Activated CD4-positive, alpha-beta T cell treated with anti-CD3 and anti-CD28 coated beads for 36 hours (primary cell): Measurements from ENCODE around the gene DSP. TPM values are rescaled to one million over a fixed set of nuclear protein-coding genes. Genes with fewer than 3 reads are reported as not detected.

Experiments
- ATAC-seq: fragments of 200-7000 bp; cut with Tn5 transposase; one replicate; pipeline ENCODE4 v1.10.0; 2021; ENCODE audit warnings: mild to moderate bottlenecking, moderate library complexity
- CTCF ChIA-PET: fragments of 350-600 bp; sonication (Branson Sonifier 250); formaldehyde crosslinking; loops from one replicate; lab custom pipeline; 2021; ENCODE audit warnings: antibody characterized with exemption; lab: Charles Lee
- POLR2A ChIA-PET: fragments of 350-600 bp; sonication (Branson Sonifier 250); formaldehyde crosslinking; loops from one replicate; lab custom pipeline; 2021; ENCODE audit warnings: antibody characterized with exemption, inconsistent platforms; lab: Charles Lee
- DNase-seq: peaks from one replicate; pipeline ENCODE4 v3.0.0-alpha.2; 2020
- H3K27ac Mint-ChIP-seq: one replicate; pipeline ENCODE4 v1.8.0; 2021; ENCODE audit warnings: mixed read lengths
- H3K27me3 Mint-ChIP-seq: one replicate; pipeline ENCODE4 v1.8.0; 2021; ENCODE audit warnings: mixed read lengths
- H3K36me3 Mint-ChIP-seq: one replicate; pipeline ENCODE4 v1.8.0; 2021; ENCODE audit warnings: low read depth, mixed read lengths
- H3K4me1 Mint-ChIP-seq: one replicate; pipeline ENCODE4 v1.8.0; 2021; ENCODE audit warnings: mixed read lengths
- H3K4me3 Mint-ChIP-seq: one replicate; pipeline ENCODE4 v1.8.0; 2021; ENCODE audit warnings: mild to moderate bottlenecking, moderate library complexity, mixed read lengths
- H3K9me3 Mint-ChIP-seq: one replicate; pipeline ENCODE4 v1.8.0; 2021; ENCODE audit warnings: low read depth, mixed read lengths
- intact Hi-C, 2 experiments: fragments of 100-400 bp; cut with DNase I in 1 of 2; cut with micrococcal nuclease in 1 of 2; formaldehyde crosslinking; loops; one replicate each; pipeline versions ENCODE4 v1.14.2 to v1.15.1; 2022 to 2024; cut with DNase I, micrococcal nuclease
- total RNA-seq, 2 experiments: library from RNA; stranded (reverse); gene quantifications; one replicate each; pipeline ENCODE4 v1.2.3, GENCODE V29; 2021

The DSP gene
- total RNA-seq, 2 experiments from 2014 or later: 0.05 to 0.09 TPM

- DNase-seq: no peak
- no peaks in the 10 kb centered on the region for H3K36me3 Mint-ChIP-seq
- intact Hi-C loops: no loop called here
- peaks cover 6% of the 10 kb centered on the region for H3K27me3 Mint-ChIP-seq
- no peak overlapping the region for H3K4me3 Mint-ChIP-seq
- H3K4me1 Mint-ChIP-seq: no peaks in the 10 kb centered on the region
- ChIA-PET POLR2A (no interaction called here), CTCF (interaction anchor here (0.6 to 1.0 kb wide), 2 partner anchors 14 to 353 kb away, joined by 3 read pairs; no protein-coding TSS in a partner anchor)
- no peak for ATAC-seq
- H3K9me3 Mint-ChIP-seq: no peaks in the 10 kb centered on the region
- no peak overlapping the region for H3K27ac Mint-ChIP-seq
Observed at GRCh38 chr6:7629321-7629720, 87.8 kb downstream of the DSP start.

GRCh38 chr6:7630792-7631191 lies 89.3 kb downstream of the DSP start:
- intact Hi-C loops: no loop called here
- no peaks in the 10 kb centered on the region for H3K9me3 Mint-ChIP-seq
- no peak overlapping the region for H3K27ac Mint-ChIP-seq
- H3K27me3 Mint-ChIP-seq: peaks cover 6% of the 10 kb centered on the region
- no peak overlapping the region for H3K4me3 Mint-ChIP-seq
- CTCF ChIA-PET: interaction anchor here (0.6 kb wide), 1 partner anchor 850 kb away, joined by 3 read pairs; no protein-coding TSS in a partner anchor
- H3K36me3 Mint-ChIP-seq: no peaks in the 10 kb centered on the region
- no peaks in the 10 kb centered on the region for H3K4me1 Mint-ChIP-seq
- DNase-seq (no peak), ATAC-seq (no peak)
- POLR2A ChIA-PET: interaction anchor here (0.6 kb wide), 1 partner anchor 117 kb away, joined by 5 read pairs; no protein-coding TSS in a partner anchor

- CTCF ChIA-PET: no interaction called here
- DNase-seq (no peak), ATAC-seq (no peak)
- H3K4me1 Mint-ChIP-seq: no peaks in the 10 kb centered on the region
- H3K9me3 Mint-ChIP-seq: no peaks in the 10 kb centered on the region
- POLR2A ChIA-PET: interaction anchor here (0.6 kb wide), 1 partner anchor 116 kb away, joined by 5 read pairs; no protein-coding TSS in a partner anchor
- no peaks in the 10 kb centered on the region for H3K36me3 Mint-ChIP-seq
- peaks cover 8% of the 10 kb centered on the region for H3K27me3 Mint-ChIP-seq
- H3K4me3 Mint-ChIP-seq: no peak overlapping the region
- intact Hi-C loops: no loop called here
- no peak overlapping the region for H3K27ac Mint-ChIP-seq
Observed at GRCh38 chr6:7631466-7631865, 90.0 kb downstream of the DSP start.

GRCh38 chr6:7632501-7633290 lies 91.2 kb downstream of the DSP start:
- POLR2A ChIA-PET: no interaction called here

GRCh38 chr6:7633361-7633760 lies 91.9 kb downstream of the DSP start:
- Mint-ChIP-seq H3K4me1 (no peaks in the 10 kb centered on the region), H3K27me3 (peaks cover 7% of the 10 kb centered on the region), H3K36me3 (no peaks in the 10 kb centered on the region), H3K27ac (no peak overlapping the region), H3K9me3 (no peaks in the 10 kb centered on the region), H3K4me3 (no peak overlapping the region)
- ATAC-seq: no peak
- ChIA-PET POLR2A (no interaction called here), CTCF (interaction anchor here (1.0 kb wide), 1 partner anchor 17 kb away, joined by 3 read pairs; no protein-coding TSS in a partner anchor)
- no peak for DNase-seq
- intact Hi-C loops: no loop called here

More at GRCh38 chr6:7632501-7633290, 91.2 kb downstream of the DSP start:
- Mint-ChIP-seq H3K36me3 (no peaks in the 10 kb centered on the region), H3K4me1 (no peaks in the 10 kb centered on the region), H3K27me3 (peaks cover 7% of the 10 kb centered on the region), H3K9me3 (no peaks in the 10 kb centered on the region), H3K4me3 (no peak overlapping the region), H3K27ac (no peak overlapping the region)
- CTCF ChIA-PET: interaction anchor here (1.0 kb wide), 1 partner anchor 16 kb away, joined by 3 read pairs; no protein-coding TSS in a partner anchor
- ATAC-seq (no peak), DNase-seq (no peak)
- intact Hi-C loops: no loop called here

GRCh38 chr6:7636151-7636550 lies 94.7 kb downstream of the DSP start:
- DNase-seq (no peak), ATAC-seq (no peak)
- Mint-ChIP-seq H3K27ac (no peak overlapping the region), H3K27me3 (peaks cover 4% of the 10 kb centered on the region), H3K4me1 (no peaks in the 10 kb centered on the region), H3K36me3 (no peaks in the 10 kb centered on the region), H3K4me3 (no peak overlapping the region), H3K9me3 (no peaks in the 10 kb centered on the region)
- POLR2A ChIA-PET: no interaction called here
- intact Hi-C loops: no loop called here
- CTCF ChIA-PET: no interaction called here

Other genes starting within 250 kb of the DSP start
- 100 to 1,000 TPM; 129 to 165 TPM for gene SSR1, start 228.5 kb upstream of the DSP start, total RNA-seq
- under 1 TPM; 0.07 to 0.09 TPM for gene CAGE1, start 151.9 kb upstream of the DSP start, total RNA-seq
- 10 to 100 TPM; 37.3 to 39.6 TPM for gene RIOK1, start 151.9 kb upstream of the DSP start, total RNA-seq
- gene SNRNP48, start 48.5 kb downstream of the DSP start, total RNA-seq: 10 to 100 TPM; 19.4 to 20.9 TPM
- under 1 TPM; 0.14 to 0.27 TPM for gene BMP6, start 184.4 kb downstream of the DSP start, total RNA-seq